ENCODE measurements around the gene NCKAP5. TPM values are rescaled to one million over a fixed set of nuclear protein-coding genes. Genes with fewer than 3 reads are reported as not detected.

The NCKAP5 gene
- total RNA-seq, 4 donors from 2014 or later: 0.03 to 0.55 (median 0.33) TPM

- no peak for TF ChIP-seq CTCF (IDR thresholded peaks at IDR 0.05 in 4 of 5, conservative IDR thresholded peaks at IDR 0.05 in 1 of 5)
- no peak for TF ChIP-seq POLR2A (IDR thresholded peaks at IDR 0.05)
- in situ Hi-C loops (cut with MboI; ENCODE audit: low sequenced_read_pairs in 4 of 4): no loop called here
- Histone ChIP-seq H3K36me3 (no peaks in the 10 kb centered on the region), H3K4me3 (no peak overlapping the region), H3K9me3 (no peaks in the 10 kb centered on the region), H3K4me1 (no peaks in the 10 kb centered on the region), H3K27me3 (no peaks in the 10 kb centered on the region), H3K27ac (no peak overlapping the region)
- intact Hi-C loops (cut with DNase I; ENCODE audit: low total_unique reads): no loop called here
- DNase-seq: no peak
- no peak for ATAC-seq
These were observed 794.9 kb downstream of the NCKAP5 start for GRCh38 chr2:132773331-132773730.

- intact Hi-C loops (cut with DNase I; ENCODE audit: low total_unique reads): no loop called here
- no peaks in the 10 kb centered on the region for H3K4me1 ChIP-seq
These were observed 795.9 kb downstream of the NCKAP5 start for GRCh38 chr2:132772340-132772739.

GRCh38 chr2:132766573-132766972, 801.7 kb downstream of the NCKAP5 start:
- ATAC-seq: no peak
- H3K27ac ChIP-seq: no peak overlapping the region
- H3K36me3 ChIP-seq: no peaks in the 10 kb centered on the region
- no peaks in the 10 kb centered on the region for H3K27me3 ChIP-seq
- no peaks in the 10 kb centered on the region for H3K4me1 ChIP-seq
- no peaks in the 10 kb centered on the region for H3K9me3 ChIP-seq
- TF ChIP-seq POLR2A (IDR thresholded peaks at IDR 0.05) (no peak), CTCF (IDR thresholded peaks at IDR 0.05 in 4 of 5, conservative IDR thresholded peaks at IDR 0.05 in 1 of 5) (no peak)
- in situ Hi-C loops (cut with MboI; ENCODE audit: low sequenced_read_pairs in 4 of 4) (no loop called here), intact Hi-C loops (cut with DNase I; ENCODE audit: low total_unique reads) (no loop called here)
- DNase-seq: no peak
- no peak overlapping the region for H3K4me3 ChIP-seq

More at GRCh38 chr2:132772340-132772739, 795.9 kb downstream of the NCKAP5 start:
- no peak for TF ChIP-seq CTCF (IDR thresholded peaks at IDR 0.05 in 4 of 5, conservative IDR thresholded peaks at IDR 0.05 in 1 of 5)
- TF ChIP-seq POLR2A (IDR thresholded peaks at IDR 0.05): no peak
- no peak for DNase-seq
- in situ Hi-C loops (cut with MboI; ENCODE audit: low sequenced_read_pairs in 4 of 4): no loop called here
- no peaks in the 10 kb centered on the region for H3K9me3 ChIP-seq
- no peaks in the 10 kb centered on the region for H3K27me3 ChIP-seq
- H3K4me3 ChIP-seq: no peak overlapping the region
- H3K27ac ChIP-seq: no peak overlapping the region
- H3K36me3 ChIP-seq: no peaks in the 10 kb centered on the region
- ATAC-seq: no peak

- Histone ChIP-seq H3K27me3 (no peaks in the 10 kb centered on the region), H3K27ac (no peak overlapping the region), H3K9me3 (peaks cover 0 to 7% (median 0%) of the 10 kb centered on the region in 3 donors), H3K4me1 (no peaks in the 10 kb centered on the region), H3K4me3 (no peak overlapping the region), H3K36me3 (no peaks in the 10 kb centered on the region)
- intact Hi-C loops (cut with DNase I; ENCODE audit: low total_unique reads) (no loop called here), in situ Hi-C loops (cut with MboI; ENCODE audit: low sequenced_read_pairs in 4 of 4) (no loop called here)
- ATAC-seq: no peak
- no peak for DNase-seq
- TF ChIP-seq CTCF (IDR thresholded peaks at IDR 0.05 in 4 of 5, conservative IDR thresholded peaks at IDR 0.05 in 1 of 5) (no peak), POLR2A (IDR thresholded peaks at IDR 0.05) (no peak)
These were observed 806.8 kb downstream of the NCKAP5 start for GRCh38 chr2:132761437-132761836.

- no peak overlapping the region for H3K4me3 ChIP-seq
- intact Hi-C loops (cut with DNase I; ENCODE audit: low total_unique reads): no loop called here
- no peak for DNase-seq
- no peaks in the 10 kb centered on the region for H3K36me3 ChIP-seq
- H3K9me3 ChIP-seq: peaks cover 0 to 7% (median 0%) of the 10 kb centered on the region in 3 donors
- no peaks in the 10 kb centered on the region for H3K4me1 ChIP-seq
- ATAC-seq: no peak
- TF ChIP-seq CTCF (IDR thresholded peaks at IDR 0.05 in 4 of 5, conservative IDR thresholded peaks at IDR 0.05 in 1 of 5) (no peak), POLR2A (IDR thresholded peaks at IDR 0.05) (no peak)
- no peak overlapping the region for H3K27ac ChIP-seq
- no peaks in the 10 kb centered on the region for H3K27me3 ChIP-seq
- in situ Hi-C loops (cut with MboI; ENCODE audit: low sequenced_read_pairs in 4 of 4): no loop called here
These were observed 807.3 kb downstream of the NCKAP5 start for GRCh38 chr2:132760971-132761370.
